H54 (cell line): ENCODE data around the gene UNC5C.

Source experiments
- DNase-seq: peaks from one replicate; pipeline ENCODE4 v3.0.0; 2011; ENCODE audit warnings: low spot score, mixed read lengths; ENCODE audit not compliant: insufficient read length
- FAIRE-seq: peaks from 3 replicates; lab custom pipeline; 2011; peaks lifted over from hg19 to GRCh38; lab: Jason Lieb, UNC
- POLR2A ChIP-seq: IDR thresholded peaks from 2 replicates; pipeline ENCODE4 v1.6.1; 2011; ENCODE audit warnings: low read depth, mild to moderate bottlenecking, low read length

UNC5C gene

GRCh38 chr4:95409127-95409526, 139.6 kb downstream of the UNC5C start:
- DNase-seq (no peak), FAIRE-seq (peak; percentile 41)
- TF ChIP-seq POLR2A: no peak

- FAIRE-seq: no peak
Measured at GRCh38 chr4:95402299-95402698, 146.5 kb downstream of the UNC5C start.

DNA sequence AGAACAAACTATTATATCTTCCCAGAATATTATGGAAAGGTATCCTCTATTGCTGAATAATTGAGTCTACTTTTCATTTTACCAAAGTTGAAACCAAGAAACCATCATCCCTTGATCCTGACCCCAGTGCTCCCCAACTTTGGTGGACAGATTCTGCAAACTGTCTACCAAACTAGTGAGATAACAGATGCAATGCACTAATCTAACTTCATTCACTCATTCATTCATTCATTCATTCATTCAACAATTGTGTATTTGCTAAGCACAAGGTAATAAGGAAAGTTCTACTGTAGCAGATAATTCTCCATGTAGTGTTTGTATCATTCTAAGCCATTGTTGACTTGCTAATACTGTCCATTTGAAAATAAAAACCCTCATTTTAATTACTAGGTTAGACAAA, 150.6 kb downstream of the UNC5C start:
- no peak for TF ChIP-seq POLR2A
- DNase-seq (no peak), FAIRE-seq (no peak)

More at GRCh38 chr4:95402299-95402698, 146.5 kb downstream of the UNC5C start:
- no peak for TF ChIP-seq POLR2A
- DNase-seq: no peak

GRCh38 chr4:95394752-95395306, 153.9 kb downstream of the UNC5C start:
- FAIRE-seq: no peak
- no peak for TF ChIP-seq POLR2A
- no peak for DNase-seq

GRCh38 chr4:95393821-95394220, 155.0 kb downstream of the UNC5C start:
- FAIRE-seq: no peak

GRCh38 chr4:95388911-95389310, 159.9 kb downstream of the UNC5C start:
- DNase-seq (no peak), FAIRE-seq (no peak)
- TF ChIP-seq POLR2A: no peak

More at GRCh38 chr4:95393821-95394220, 155.0 kb downstream of the UNC5C start:
- no peak for TF ChIP-seq POLR2A
- DNase-seq: no peak

DNA sequence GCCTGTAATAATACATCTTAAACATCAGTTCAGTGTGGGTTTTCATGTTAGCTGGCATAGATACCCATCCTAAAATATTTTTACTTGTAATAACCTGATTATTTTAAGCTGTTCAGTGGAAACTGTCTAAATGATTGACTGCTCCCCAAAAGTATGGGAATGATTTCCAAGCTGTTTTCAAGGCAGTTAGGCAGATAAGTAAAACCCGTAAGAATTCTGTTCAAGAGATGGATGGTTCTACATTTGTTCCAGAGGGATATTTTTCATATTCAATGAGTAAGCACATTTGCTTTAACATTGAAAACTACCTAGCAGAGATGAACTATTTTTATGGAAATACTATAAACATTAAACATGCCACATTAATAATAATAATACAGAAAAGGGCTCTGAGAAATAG, 161.1 kb downstream of the UNC5C start:
- DNase-seq: no peak
- no peak for TF ChIP-seq POLR2A
- FAIRE-seq: no peak

DNA sequence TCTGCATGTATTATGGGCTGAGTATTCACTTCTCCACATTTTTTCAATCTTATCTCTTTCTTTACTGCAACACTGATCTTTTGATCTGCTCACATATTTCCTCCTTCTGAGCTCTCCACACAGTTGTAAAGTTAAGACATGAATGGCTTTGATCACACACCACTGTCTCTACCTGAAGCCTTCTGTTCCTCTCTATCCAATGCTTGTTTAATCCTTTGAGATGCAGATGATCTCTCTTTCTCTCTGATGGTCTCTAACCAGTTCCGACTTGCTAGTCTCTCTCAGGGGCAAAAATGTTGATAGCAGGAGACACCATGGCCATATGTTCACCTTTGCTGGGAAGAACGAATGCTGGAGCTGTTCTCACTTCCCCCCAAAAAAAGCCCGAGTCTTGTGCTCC, 162.4 kb downstream of the UNC5C start:
- FAIRE-seq: no peak
- no peak for TF ChIP-seq POLR2A
- no peak for DNase-seq

DNA sequence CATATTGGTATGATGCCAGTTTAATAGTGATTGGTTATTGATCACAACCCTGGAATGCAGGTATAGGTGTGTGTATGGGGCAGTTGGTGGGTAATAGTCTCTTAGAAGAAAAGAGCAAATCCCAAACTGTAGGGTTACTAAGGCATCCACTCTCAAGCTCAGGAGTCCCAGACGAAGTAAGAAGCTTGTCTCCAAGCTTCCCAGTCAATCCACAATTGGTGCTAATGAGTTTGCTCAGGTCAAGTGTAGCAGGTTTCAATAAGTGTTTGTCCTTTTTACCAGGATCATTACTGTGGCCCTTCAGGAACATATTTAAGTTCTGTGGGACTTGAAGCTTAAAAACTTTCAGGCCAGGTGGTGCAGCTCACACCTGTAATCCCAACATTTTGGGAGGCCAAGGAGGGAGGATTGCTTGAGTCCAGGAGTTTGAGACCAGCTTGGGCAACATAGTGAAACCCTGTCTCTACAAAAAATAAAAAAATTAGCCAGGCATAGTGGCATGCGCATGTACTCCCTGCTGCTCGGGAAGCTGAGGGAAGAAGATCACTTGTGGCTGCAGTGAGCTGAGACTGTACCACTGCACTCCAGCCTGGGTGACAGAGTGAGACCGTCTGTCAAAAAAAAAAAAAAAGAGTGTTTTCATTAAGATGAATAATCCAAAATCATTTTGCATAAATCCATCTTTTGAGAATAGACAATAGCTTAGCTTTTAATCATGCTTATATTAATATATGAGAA, 166.8 kb downstream of the UNC5C start:
- FAIRE-seq (no peak), DNase-seq (no peak)
- no peak for TF ChIP-seq POLR2A

- no peak for DNase-seq
- no peak for FAIRE-seq
- TF ChIP-seq POLR2A: no peak
Measured at GRCh38 chr4:95379633-95380032, 169.1 kb downstream of the UNC5C start.

GRCh38 chr4:95377366-95377900, 171.3 kb downstream of the UNC5C start:
- DNase-seq (no peak), FAIRE-seq (no peak)
- TF ChIP-seq POLR2A: no peak

GRCh38 chr4:95371476-95372224, 177.1 kb downstream of the UNC5C start:
- no peak for FAIRE-seq
- no peak for TF ChIP-seq POLR2A
- DNase-seq: no peak

DNA sequence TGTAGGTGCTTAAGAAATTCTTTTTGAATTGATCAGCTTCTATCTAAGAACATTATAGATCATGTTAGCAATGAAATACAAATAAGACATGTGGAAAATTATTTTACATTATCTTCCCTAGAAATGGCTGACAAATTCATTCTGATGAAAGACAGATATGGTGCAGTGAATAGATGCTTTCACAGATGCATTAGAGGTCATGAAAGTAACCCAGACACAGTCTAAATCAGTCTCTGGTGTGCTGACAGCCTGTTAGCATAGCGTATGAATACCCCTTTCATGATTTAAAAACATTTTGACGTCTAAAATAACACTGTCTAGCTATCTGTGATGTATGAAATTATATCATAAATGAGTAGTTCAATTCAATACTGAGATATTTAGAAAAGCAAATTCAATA, 180.9 kb downstream of the UNC5C start:
- FAIRE-seq (no peak), DNase-seq (no peak)
- TF ChIP-seq POLR2A: no peak

GRCh38 chr4:95363966-95364365, 184.8 kb downstream of the UNC5C start:
- TF ChIP-seq POLR2A: no peak

More at GRCh38 chr4:95363966-95364365, 184.8 kb downstream of the UNC5C start:
- no peak for DNase-seq
- no peak for FAIRE-seq
